GM23338 (cell line): ENCODE data around the gene RSRC1.

Source experiments
- JUNB ChIP-seq: IDR thresholded peaks from one replicate; pipeline ENCODE4 v1.6.1; 2016; ENCODE audit warnings: antibody characterized with exemption; ENCODE audit not compliant: unreplicated experiment
- POLR2AphosphoS5 ChIP-seq: IDR thresholded peaks from 2 replicates; pipeline ENCODE4 v1.6.1; 2016; ENCODE audit warnings: antibody characterized with exemption, low read depth
- TF ChIP-seq, protein P1 (sequence below), 2 experiments: fragments of 200-600 bp in 1 of 2; sonication (generic) in 1 of 2; conservative IDR thresholded peaks; 2 replicates each; pipeline versions ENCODE4 v1.5.1 to v1.6.1; 2016 to 2017; ENCODE audit warnings: antibody characterized with exemption in 2 of 2, low read depth in 2 of 2, mild to moderate bottlenecking in 2 of 2, moderate library complexity in 1 of 2
- TF ChIP-seq, protein P2 (sequence below): IDR thresholded peaks from one replicate; pipeline ENCODE4 v1.6.1; 2018; ENCODE audit warnings: antibody characterized with exemption; ENCODE audit not compliant: unreplicated experiment

DNA sequence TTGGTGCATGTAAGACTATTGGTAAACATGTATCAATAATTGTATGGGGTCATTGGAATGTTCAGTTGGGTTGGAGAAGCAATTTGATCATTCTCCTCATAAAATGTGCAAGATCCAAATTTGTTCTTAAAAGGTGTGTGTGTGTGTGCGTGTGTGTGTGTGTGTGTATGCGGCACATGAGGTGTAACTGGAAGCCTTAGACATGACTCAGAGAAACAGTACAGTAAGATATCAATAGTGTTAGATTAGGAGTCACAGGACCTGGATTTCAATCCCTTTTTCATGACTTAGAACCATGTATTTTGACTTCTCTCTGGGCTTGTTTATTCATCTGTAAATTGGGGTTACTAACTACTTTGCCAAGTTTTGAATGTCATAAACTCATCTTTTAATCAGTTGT, 38.3 kb downstream of the RSRC1 start:
- TF ChIP-seq, protein P1, sequence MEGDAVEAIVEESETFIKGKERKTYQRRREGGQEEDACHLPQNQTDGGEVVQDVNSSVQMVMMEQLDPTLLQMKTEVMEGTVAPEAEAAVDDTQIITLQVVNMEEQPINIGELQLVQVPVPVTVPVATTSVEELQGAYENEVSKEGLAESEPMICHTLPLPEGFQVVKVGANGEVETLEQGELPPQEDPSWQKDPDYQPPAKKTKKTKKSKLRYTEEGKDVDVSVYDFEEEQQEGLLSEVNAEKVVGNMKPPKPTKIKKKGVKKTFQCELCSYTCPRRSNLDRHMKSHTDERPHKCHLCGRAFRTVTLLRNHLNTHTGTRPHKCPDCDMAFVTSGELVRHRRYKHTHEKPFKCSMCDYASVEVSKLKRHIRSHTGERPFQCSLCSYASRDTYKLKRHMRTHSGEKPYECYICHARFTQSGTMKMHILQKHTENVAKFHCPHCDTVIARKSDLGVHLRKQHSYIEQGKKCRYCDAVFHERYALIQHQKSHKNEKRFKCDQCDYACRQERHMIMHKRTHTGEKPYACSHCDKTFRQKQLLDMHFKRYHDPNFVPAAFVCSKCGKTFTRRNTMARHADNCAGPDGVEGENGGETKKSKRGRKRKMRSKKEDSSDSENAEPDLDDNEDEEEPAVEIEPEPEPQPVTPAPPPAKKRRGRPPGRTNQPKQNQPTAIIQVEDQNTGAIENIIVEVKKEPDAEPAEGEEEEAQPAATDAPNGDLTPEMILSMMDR (conservative IDR thresholded peaks at IDR 0.05; ENCODE audit: low read depth in 2 of 2) = no peak
- no peak for TF ChIP-seq POLR2AphosphoS5
- TF ChIP-seq, protein P2, sequence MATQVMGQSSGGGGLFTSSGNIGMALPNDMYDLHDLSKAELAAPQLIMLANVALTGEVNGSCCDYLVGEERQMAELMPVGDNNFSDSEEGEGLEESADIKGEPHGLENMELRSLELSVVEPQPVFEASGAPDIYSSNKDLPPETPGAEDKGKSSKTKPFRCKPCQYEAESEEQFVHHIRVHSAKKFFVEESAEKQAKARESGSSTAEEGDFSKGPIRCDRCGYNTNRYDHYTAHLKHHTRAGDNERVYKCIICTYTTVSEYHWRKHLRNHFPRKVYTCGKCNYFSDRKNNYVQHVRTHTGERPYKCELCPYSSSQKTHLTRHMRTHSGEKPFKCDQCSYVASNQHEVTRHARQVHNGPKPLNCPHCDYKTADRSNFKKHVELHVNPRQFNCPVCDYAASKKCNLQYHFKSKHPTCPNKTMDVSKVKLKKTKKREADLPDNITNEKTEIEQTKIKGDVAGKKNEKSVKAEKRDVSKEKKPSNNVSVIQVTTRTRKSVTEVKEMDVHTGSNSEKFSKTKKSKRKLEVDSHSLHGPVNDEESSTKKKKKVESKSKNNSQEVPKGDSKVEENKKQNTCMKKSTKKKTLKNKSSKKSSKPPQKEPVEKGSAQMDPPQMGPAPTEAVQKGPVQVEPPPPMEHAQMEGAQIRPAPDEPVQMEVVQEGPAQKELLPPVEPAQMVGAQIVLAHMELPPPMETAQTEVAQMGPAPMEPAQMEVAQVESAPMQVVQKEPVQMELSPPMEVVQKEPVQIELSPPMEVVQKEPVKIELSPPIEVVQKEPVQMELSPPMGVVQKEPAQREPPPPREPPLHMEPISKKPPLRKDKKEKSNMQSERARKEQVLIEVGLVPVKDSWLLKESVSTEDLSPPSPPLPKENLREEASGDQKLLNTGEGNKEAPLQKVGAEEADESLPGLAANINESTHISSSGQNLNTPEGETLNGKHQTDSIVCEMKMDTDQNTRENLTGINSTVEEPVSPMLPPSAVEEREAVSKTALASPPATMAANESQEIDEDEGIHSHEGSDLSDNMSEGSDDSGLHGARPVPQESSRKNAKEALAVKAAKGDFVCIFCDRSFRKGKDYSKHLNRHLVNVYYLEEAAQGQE = no peak
- TF ChIP-seq JUNB = no peak
